ENCODE results near the gene DUSP14. TPM values are rescaled to one million over a fixed set of nuclear protein-coding genes. Genes with fewer than 3 reads are reported as not detected.

The DUSP14 gene
- total RNA-seq, 1 donor from 2014 or later = 16.0 TPM

DNA sequence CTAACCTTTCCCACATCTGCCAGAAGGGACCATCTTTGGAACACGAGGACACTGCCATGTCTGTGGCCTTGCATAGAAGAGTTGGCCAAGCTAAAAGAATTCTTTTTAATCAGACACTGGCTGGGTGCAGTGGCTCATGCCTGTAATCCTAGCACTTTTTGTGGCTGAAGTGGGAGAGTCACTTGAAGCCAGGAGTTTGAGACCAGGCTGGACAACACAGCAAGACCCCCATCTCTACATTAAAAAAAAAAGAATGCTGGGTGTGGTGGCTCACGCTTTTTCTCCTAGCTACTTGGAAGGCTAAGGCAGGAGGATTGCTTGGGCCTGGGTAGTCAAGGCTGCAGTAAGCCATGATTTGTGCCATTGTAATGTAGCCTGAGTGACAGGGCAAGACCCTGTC, 9.3 kb upstream of the DUSP14 start:
- TF ChIP-seq, protein P1, sequence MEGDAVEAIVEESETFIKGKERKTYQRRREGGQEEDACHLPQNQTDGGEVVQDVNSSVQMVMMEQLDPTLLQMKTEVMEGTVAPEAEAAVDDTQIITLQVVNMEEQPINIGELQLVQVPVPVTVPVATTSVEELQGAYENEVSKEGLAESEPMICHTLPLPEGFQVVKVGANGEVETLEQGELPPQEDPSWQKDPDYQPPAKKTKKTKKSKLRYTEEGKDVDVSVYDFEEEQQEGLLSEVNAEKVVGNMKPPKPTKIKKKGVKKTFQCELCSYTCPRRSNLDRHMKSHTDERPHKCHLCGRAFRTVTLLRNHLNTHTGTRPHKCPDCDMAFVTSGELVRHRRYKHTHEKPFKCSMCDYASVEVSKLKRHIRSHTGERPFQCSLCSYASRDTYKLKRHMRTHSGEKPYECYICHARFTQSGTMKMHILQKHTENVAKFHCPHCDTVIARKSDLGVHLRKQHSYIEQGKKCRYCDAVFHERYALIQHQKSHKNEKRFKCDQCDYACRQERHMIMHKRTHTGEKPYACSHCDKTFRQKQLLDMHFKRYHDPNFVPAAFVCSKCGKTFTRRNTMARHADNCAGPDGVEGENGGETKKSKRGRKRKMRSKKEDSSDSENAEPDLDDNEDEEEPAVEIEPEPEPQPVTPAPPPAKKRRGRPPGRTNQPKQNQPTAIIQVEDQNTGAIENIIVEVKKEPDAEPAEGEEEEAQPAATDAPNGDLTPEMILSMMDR (conservative IDR thresholded peaks at IDR 0.05) = no peak
- Mint-ChIP-seq H3K27ac (no peak overlapping the region), H3K27me3 (no peaks in the 10 kb centered on the region), H3K36me3 (peaks cover 28% of the 10 kb centered on the region), H3K4me3 (no peak overlapping the region), H3K4me1 (ENCODE audit: unreplicated experiment) (peaks cover 31% of the 10 kb centered on the region), H3K9me3 (no peaks in the 10 kb centered on the region)
- DNase-seq (ENCODE audit: extremely low spot score, unreplicated experiment) = no peak

DNA sequence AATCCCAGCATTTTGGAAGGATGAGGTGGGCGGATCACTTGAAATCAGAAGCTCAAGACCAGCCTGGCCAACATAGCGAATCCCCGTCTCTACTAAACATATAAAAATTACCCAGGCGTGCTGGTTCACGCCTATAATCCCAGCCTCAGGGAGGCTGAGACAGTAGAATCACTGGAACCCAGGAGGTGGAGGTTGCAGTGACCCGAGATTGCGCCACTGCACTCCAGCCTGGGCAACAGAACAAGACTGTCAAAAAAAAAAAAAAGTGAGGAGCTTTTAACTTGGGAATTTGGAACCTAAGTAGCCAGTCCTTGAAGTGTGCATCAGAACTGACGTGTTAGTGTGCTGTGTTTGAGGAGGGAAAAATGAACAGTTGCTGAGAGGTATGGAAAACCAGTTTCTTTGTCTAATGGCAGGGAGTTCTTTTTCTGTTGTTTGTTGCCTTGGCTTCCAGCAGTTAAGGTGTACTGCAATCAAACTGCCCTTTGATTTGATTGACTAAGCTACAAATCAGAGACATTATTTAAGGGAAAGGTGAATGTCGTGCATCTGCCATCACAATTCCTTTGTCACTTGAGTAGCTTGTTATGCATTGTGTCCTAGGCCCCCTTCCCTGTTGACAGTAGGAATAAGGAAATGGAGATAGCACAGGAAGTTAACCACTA, 8.6 kb upstream of the DUSP14 start:
- Mint-ChIP-seq H3K4me1 (ENCODE audit: unreplicated experiment) (peaks cover 35% of the 10 kb centered on the region), H3K9me3 (no peaks in the 10 kb centered on the region), H3K27ac (peak overlapping the region; percentile 21)

DNA sequence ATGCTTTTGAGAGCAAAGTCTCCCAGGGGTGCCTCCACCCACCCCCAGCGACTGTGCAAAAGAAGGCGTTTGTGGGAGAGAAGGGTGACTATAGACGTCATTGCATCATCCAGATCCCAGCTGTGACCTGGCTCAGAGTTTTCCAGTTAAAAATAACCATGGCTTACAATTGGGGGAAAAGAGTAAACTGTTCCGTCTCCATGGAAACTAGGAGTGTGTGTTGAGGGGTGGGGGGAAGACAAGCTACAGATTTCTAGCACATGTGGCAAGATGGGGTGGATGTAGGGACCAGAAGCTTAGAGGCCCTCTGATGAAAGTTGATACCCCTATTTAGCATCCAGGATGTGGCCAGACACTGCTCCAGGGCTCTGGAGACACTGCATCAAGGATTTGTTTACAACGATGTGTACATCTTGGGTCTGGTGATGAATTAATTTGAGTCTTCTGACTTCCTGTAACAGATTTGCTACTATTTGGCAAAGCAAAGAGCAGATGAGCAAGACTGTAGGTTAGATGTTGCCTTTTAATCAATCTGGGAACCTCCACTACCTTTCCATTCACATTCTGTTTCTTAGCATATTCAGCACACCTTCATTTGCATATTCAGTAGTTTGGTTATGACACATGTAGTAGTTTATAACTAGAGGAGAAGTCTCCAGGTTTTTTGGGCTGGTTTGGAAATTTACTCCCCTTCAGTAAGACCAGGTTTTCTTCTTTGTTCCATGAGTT, 6.2 kb upstream of the DUSP14 start:
- H3K4me3 Mint-ChIP-seq = no peak overlapping the region
- no peak for DNase-seq (ENCODE audit: extremely low spot score, unreplicated experiment)
- H3K27ac Mint-ChIP-seq = peak overlapping the region; percentile 55
- H3K36me3 Mint-ChIP-seq = peaks cover 12% of the 10 kb centered on the region
- TF ChIP-seq, protein P1 (conservative IDR thresholded peaks at IDR 0.05) = no peak
- peaks cover 7% of the 10 kb centered on the region for H3K27me3 Mint-ChIP-seq
- H3K9me3 Mint-ChIP-seq = no peaks in the 10 kb centered on the region
- peaks cover 33% of the 10 kb centered on the region for H3K4me1 Mint-ChIP-seq (ENCODE audit: unreplicated experiment)

More for the DNA sequence above, 8.6 kb upstream of the DUSP14 start:
- TF ChIP-seq, protein P1 (conservative IDR thresholded peaks at IDR 0.05) = no peak
- Mint-ChIP-seq H3K36me3 (peaks cover 24% of the 10 kb centered on the region), H3K27me3 (no peaks in the 10 kb centered on the region), H3K4me3 (no peak overlapping the region)
- no peak for DNase-seq (ENCODE audit: extremely low spot score, unreplicated experiment)

DNA sequence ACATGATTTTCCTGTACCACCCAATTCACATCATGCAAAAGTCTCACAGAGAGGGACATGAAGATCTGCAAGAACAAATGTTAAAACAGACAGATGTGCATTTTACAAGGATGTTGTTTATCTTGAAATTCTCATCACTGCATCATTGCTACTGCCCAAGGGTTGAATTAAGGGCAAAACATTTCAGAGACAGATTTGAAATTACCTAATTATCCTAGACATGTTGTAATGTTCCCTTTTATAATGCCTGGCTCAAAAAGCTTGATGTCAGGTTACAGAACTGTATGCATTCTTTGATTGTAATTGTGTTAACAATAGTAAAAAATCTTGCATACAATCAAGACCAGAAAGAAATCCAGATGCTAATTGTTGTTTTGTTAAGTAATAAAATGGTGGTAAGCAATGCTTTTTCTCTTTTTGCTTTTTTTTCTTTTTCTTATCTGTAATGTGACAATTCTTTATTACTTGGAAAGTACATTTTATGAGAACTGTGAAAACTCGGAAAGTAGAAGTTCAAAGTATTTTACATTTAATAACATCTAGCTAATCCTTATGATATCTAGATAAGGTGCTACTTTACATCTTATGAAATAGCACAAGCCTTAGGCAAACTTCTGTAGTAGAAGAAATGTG, 3.6 kb upstream of the DUSP14 start:
- H3K9me3 Mint-ChIP-seq = no peaks in the 10 kb centered on the region
- H3K36me3 Mint-ChIP-seq = no peaks in the 10 kb centered on the region
- DNase-seq (ENCODE audit: extremely low spot score, unreplicated experiment) = no peak
- peak overlapping the region; percentile 55 for H3K27ac Mint-ChIP-seq
- TF ChIP-seq, protein P1 (conservative IDR thresholded peaks at IDR 0.05) = no peak
- H3K27me3 Mint-ChIP-seq = peaks cover 12% of the 10 kb centered on the region
- peaks cover 38% of the 10 kb centered on the region for H3K4me1 Mint-ChIP-seq (ENCODE audit: unreplicated experiment)
- no peak overlapping the region for H3K4me3 Mint-ChIP-seq

DNA sequence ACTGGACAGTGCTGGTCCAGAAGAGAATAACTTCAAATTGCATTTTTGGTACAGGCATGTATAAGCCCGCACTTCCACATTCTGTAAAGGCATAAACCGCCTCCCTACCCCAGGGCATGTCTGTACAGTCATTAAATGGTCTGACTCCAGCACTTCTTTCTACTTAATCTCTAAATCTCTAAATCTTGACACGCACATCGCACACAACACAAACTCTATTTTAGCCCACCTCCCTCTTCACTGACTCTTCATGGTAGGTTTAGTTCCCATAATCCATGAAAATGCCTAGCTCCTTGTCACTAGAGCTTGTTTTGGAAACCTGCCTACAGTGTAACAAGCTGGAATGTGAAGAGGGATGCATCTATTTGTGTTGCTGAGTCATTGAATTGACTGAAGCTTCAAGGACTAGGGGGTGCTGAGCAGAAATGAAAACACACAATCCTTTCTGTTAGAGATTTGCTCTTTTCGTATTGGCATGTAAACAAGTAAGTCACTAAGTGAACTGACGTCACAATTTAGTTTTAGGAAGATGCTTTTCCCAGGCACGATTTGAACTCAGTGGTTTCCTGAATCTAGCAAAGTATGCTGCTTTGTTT, 1.6 kb upstream of the DUSP14 start:
- H3K9me3 Mint-ChIP-seq = no peaks in the 10 kb centered on the region
- DNase-seq (ENCODE audit: extremely low spot score, unreplicated experiment) = no peak
- H3K27ac Mint-ChIP-seq = peak overlapping the region; percentile 87
- H3K27me3 Mint-ChIP-seq = peaks cover 12% of the 10 kb centered on the region
- no peaks in the 10 kb centered on the region for H3K36me3 Mint-ChIP-seq
- H3K4me3 Mint-ChIP-seq = peak overlapping the region; percentile 93
- TF ChIP-seq, protein P1 (conservative IDR thresholded peaks at IDR 0.05) = no peak
- peaks cover 35% of the 10 kb centered on the region for H3K4me1 Mint-ChIP-seq (ENCODE audit: unreplicated experiment)
